ENCODE results near the gene ZNF837.

GRCh38 chr19:58417071-58417470, 36.2 kb upstream of the ZNF837 start:
- TF ChIP-seq CTCF (IDR thresholded peaks at IDR 0.05; ENCODE audit: low read length) (no peak), EZH2 (IDR thresholded peaks at IDR 0.05; ENCODE audit: borderline replicate concordance, low read length) (no peak)
